ENCODE results near the gene RAMACL.

GRCh38 chr6:166621114-166621540 lies 34.6 kb upstream of the RAMACL start:
- TF ChIP-seq POLR2AphosphoS5 (IDR thresholded peaks at IDR 0.05; ENCODE audit: low read depth, low read length) = no peak
- TF ChIP-seq POLR2A (IDR thresholded peaks at IDR 0.05; ENCODE audit: low read depth, low read length) = no peak
- no peak for TF ChIP-seq POU2F2 (IDR thresholded peaks at IDR 0.05; ENCODE audit: low read depth, low read length)
- TF ChIP-seq SPI1 (IDR thresholded peaks at IDR 0.05; ENCODE audit: low read depth, low read length) = no peak
- no peak for TF ChIP-seq TAF1 (IDR thresholded peaks at IDR 0.05; ENCODE audit: low read depth, low read length)
- TF ChIP-seq PAX5 (IDR thresholded peaks at IDR 0.05; ENCODE audit: insufficient read depth, low read length, severe bottlenecking) = no peak
